ENCODE data around the gene CHAF1A.

CHAF1A gene

DNA sequence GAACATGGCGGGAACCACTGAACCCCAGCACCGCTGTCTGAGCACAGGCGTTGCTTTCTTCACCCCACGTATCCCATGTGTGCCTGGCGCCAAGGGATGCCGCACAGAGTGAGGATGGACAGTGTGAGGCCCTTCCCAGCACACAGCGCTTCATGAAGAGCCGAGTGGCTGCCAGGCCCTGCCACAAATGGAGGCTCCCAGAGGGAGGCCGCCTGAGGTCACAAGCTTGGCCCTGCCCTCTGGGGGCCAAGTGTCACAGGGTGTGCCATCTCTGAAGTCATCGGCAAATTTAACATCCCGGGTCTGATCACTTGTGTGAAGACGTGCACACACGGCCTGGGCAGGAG is 34.7 kb upstream of the CHAF1A start:
- peaks cover 12% of the 10 kb centered on the region; the same call in 1 of the 2 replicates for H3K4me1 ChIP-seq (ENCODE audit: control insufficient read depth, insufficient read depth, low read length)

GRCh38 chr19:4368128-4368820 is 34.2 kb upstream of the CHAF1A start:
- no peaks in the 10 kb centered on the region for H3K9me3 ChIP-seq (ENCODE audit: control insufficient read depth, insufficient read depth, low read length)
- H3K27ac ChIP-seq (ENCODE audit: low read depth, low read length): no peak overlapping the region
- H3K36me3 ChIP-seq (ENCODE audit: control insufficient read depth, insufficient read depth, low read length): peaks cover 25% of the 10 kb centered on the region
- no peak overlapping the region for H3K4me3 ChIP-seq (ENCODE audit: low read depth, low read length)
- no peaks in the 10 kb centered on the region for H3K27me3 ChIP-seq (ENCODE audit: control insufficient read depth, insufficient read depth, low read length)
- H3K4me1 ChIP-seq (ENCODE audit: control insufficient read depth, insufficient read depth, low read length): peaks cover 12% of the 10 kb centered on the region; the same call in 1 of the 2 replicates
- H3K9ac ChIP-seq (ENCODE audit: low read depth, low read length): no peak overlapping the region

More for the DNA sequence above, 34.7 kb upstream of the CHAF1A start:
- Histone ChIP-seq H3K27ac (ENCODE audit: low read depth, low read length) (no peak overlapping the region), H3K27me3 (ENCODE audit: control insufficient read depth, insufficient read depth, low read length) (no peaks in the 10 kb centered on the region), H3K4me3 (ENCODE audit: low read depth, low read length) (no peak overlapping the region), H3K36me3 (ENCODE audit: control insufficient read depth, insufficient read depth, low read length) (peaks cover 30% of the 10 kb centered on the region), H3K9me3 (ENCODE audit: control insufficient read depth, insufficient read depth, low read length) (no peaks in the 10 kb centered on the region), H3K9ac (ENCODE audit: low read depth, low read length) (no peak overlapping the region)

GRCh38 chr19:4369109-4369887 is 33.1 kb upstream of the CHAF1A start:
- no peak overlapping the region for H3K4me3 ChIP-seq (ENCODE audit: low read depth, low read length)
- no peaks in the 10 kb centered on the region for H3K27me3 ChIP-seq (ENCODE audit: control insufficient read depth, insufficient read depth, low read length)
- H3K9ac ChIP-seq (ENCODE audit: low read depth, low read length): no peak overlapping the region
- H3K4me1 ChIP-seq (ENCODE audit: control insufficient read depth, insufficient read depth, low read length): peaks cover 14% of the 10 kb centered on the region; the same call in 1 of the 2 replicates
- no peak overlapping the region for H3K27ac ChIP-seq (ENCODE audit: low read depth, low read length)
- no peaks in the 10 kb centered on the region for H3K9me3 ChIP-seq (ENCODE audit: control insufficient read depth, insufficient read depth, low read length)
- H3K36me3 ChIP-seq (ENCODE audit: control insufficient read depth, insufficient read depth, low read length): peaks cover 14% of the 10 kb centered on the region

DNA sequence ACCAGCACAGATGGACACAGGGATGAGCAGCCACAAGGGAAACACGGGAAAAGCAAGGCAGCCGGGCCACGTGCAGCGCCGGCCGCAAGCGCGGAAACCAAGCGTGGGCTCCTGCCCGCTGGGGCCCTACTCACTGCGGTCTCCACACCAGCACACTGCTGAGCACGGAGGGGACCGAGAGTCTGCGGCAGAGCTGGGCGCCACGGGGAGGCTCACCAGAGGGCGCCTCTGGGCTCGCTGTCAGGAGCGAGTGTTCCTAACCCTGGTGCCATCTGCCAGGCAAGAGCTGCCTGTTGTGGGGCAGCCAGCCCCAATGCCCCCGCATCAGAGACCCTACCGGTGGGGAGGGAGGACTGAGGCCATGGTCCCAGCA is 32.6 kb upstream of the CHAF1A start:
- peaks cover 20% of the 10 kb centered on the region for H3K4me1 ChIP-seq (ENCODE audit: control insufficient read depth, insufficient read depth, low read length)
- no peak overlapping the region for H3K27ac ChIP-seq (ENCODE audit: low read depth, low read length)
- peaks cover 14% of the 10 kb centered on the region for H3K36me3 ChIP-seq (ENCODE audit: control insufficient read depth, insufficient read depth, low read length)
- no peaks in the 10 kb centered on the region for H3K9me3 ChIP-seq (ENCODE audit: control insufficient read depth, insufficient read depth, low read length)
- no peaks in the 10 kb centered on the region for H3K27me3 ChIP-seq (ENCODE audit: control insufficient read depth, insufficient read depth, low read length)
- no peak overlapping the region for H3K4me3 ChIP-seq (ENCODE audit: low read depth, low read length)
- no peak overlapping the region for H3K9ac ChIP-seq (ENCODE audit: low read depth, low read length)

GRCh38 chr19:4370418-4371041 is 31.9 kb upstream of the CHAF1A start:
- H3K27me3 ChIP-seq (ENCODE audit: control insufficient read depth, insufficient read depth, low read length): no peaks in the 10 kb centered on the region
- H3K36me3 ChIP-seq (ENCODE audit: control insufficient read depth, insufficient read depth, low read length): peaks cover 8% of the 10 kb centered on the region
- H3K9ac ChIP-seq (ENCODE audit: low read depth, low read length): no peak overlapping the region
- no peak overlapping the region for H3K4me3 ChIP-seq (ENCODE audit: low read depth, low read length)
- peaks cover 26% of the 10 kb centered on the region for H3K4me1 ChIP-seq (ENCODE audit: control insufficient read depth, insufficient read depth, low read length)
- no peaks in the 10 kb centered on the region for H3K9me3 ChIP-seq (ENCODE audit: control insufficient read depth, insufficient read depth, low read length)
- no peak overlapping the region for H3K27ac ChIP-seq (ENCODE audit: low read depth, low read length)

DNA sequence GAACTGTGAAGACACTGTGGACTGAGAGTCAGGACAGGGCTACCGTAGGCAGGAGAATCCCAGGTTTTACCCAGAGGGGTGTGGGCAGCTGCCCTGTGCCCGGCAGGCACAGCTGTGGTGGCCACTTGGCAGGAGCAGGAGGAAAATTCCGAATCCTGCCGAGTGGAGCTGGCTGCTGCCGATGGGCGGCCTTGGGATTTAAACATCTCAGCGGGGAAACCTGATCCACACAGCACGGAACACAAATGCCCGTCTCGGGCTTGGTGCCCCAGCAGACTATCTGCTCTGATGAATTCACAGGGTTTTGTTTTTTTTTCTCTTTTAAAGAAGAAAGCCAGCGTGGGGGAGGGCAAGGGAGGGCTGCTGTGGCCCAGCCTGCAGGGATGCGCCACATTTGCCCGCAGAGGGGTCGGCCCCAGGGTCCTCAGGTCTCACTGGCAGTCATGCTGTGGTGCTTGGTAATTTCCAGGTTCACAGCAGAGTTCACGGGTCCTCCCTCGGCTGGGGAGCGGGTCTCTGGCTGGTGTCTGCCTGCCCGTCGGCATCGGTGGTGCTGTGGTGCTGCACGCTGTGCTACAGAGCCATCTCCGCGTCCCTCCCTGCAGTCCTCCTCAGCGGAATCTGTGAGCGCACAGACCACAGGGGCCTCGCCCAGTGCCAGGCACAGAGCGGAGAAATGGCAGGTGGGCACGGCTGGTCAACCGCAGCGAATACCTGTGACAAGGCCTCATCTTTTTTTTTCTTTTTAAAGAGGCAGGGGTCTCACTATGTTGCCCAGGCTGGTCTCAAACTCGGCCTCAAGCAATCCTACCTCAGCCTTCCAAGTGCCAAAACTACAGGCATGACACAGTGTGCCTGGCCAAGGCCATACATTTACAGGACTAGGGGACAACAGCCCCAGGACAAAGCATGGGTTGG is 30.9 kb upstream of the CHAF1A start:
- Histone ChIP-seq H3K4me3 (ENCODE audit: low read depth, low read length) (no peak overlapping the region), H3K9me3 (ENCODE audit: control insufficient read depth, insufficient read depth, low read length) (no peaks in the 10 kb centered on the region), H3K27me3 (ENCODE audit: control insufficient read depth, insufficient read depth, low read length) (no peaks in the 10 kb centered on the region), H3K4me1 (ENCODE audit: control insufficient read depth, insufficient read depth, low read length) (peaks cover 36% of the 10 kb centered on the region), H3K27ac (ENCODE audit: low read depth, low read length) (no peak overlapping the region), H3K36me3 (ENCODE audit: control insufficient read depth, insufficient read depth, low read length) (no peaks in the 10 kb centered on the region), H3K9ac (ENCODE audit: low read depth, low read length) (no peak overlapping the region)

- Histone ChIP-seq H3K9ac (ENCODE audit: low read depth, low read length) (no peak overlapping the region), H3K4me1 (ENCODE audit: control insufficient read depth, insufficient read depth, low read length) (peaks cover 45% of the 10 kb centered on the region), H3K36me3 (ENCODE audit: control insufficient read depth, insufficient read depth, low read length) (no peaks in the 10 kb centered on the region), H3K9me3 (ENCODE audit: control insufficient read depth, insufficient read depth, low read length) (no peaks in the 10 kb centered on the region), H3K27ac (ENCODE audit: low read depth, low read length) (no peak overlapping the region), H3K27me3 (ENCODE audit: control insufficient read depth, insufficient read depth, low read length) (no peaks in the 10 kb centered on the region), H3K4me3 (ENCODE audit: low read depth, low read length) (no peak overlapping the region)
Observed at GRCh38 chr19:4372165-4373012, 30.1 kb upstream of the CHAF1A start.

GRCh38 chr19:4373013-4373367 is 29.4 kb upstream of the CHAF1A start:
- H3K36me3 ChIP-seq (ENCODE audit: control insufficient read depth, insufficient read depth, low read length): no peaks in the 10 kb centered on the region
- no peak overlapping the region for H3K4me3 ChIP-seq (ENCODE audit: low read depth, low read length)
- H3K9me3 ChIP-seq (ENCODE audit: control insufficient read depth, insufficient read depth, low read length): no peaks in the 10 kb centered on the region
- no peak overlapping the region for H3K9ac ChIP-seq (ENCODE audit: low read depth, low read length)
- H3K27ac ChIP-seq (ENCODE audit: low read depth, low read length): no peak overlapping the region
- no peaks in the 10 kb centered on the region for H3K27me3 ChIP-seq (ENCODE audit: control insufficient read depth, insufficient read depth, low read length)
- peaks cover 45% of the 10 kb centered on the region for H3K4me1 ChIP-seq (ENCODE audit: control insufficient read depth, insufficient read depth, low read length)

GRCh38 chr19:4373601-4374497 is 28.6 kb upstream of the CHAF1A start:
- H3K36me3 ChIP-seq (ENCODE audit: control insufficient read depth, insufficient read depth, low read length): no peaks in the 10 kb centered on the region
- H3K4me1 ChIP-seq (ENCODE audit: control insufficient read depth, insufficient read depth, low read length): peaks cover 45% of the 10 kb centered on the region
- H3K4me3 ChIP-seq (ENCODE audit: low read depth, low read length): no peak overlapping the region
- H3K27ac ChIP-seq (ENCODE audit: low read depth, low read length): peak overlapping the region; percentile 59
- H3K9me3 ChIP-seq (ENCODE audit: control insufficient read depth, insufficient read depth, low read length): no peaks in the 10 kb centered on the region
- no peaks in the 10 kb centered on the region for H3K27me3 ChIP-seq (ENCODE audit: control insufficient read depth, insufficient read depth, low read length)
- no peak overlapping the region for H3K9ac ChIP-seq (ENCODE audit: low read depth, low read length)
